ENCODE data around the gene CPNE1. TPM values are rescaled to one million over a fixed set of nuclear protein-coding genes. Genes with fewer than 3 reads are reported as not detected.

CPNE1 gene
- total RNA-seq, 1 experiment from 2014 or later = 333 TPM

- Histone ChIP-seq H3K36me3 (ENCODE audit: control insufficient read depth in 1 of 2, insufficient read depth in 2 of 2, low read length in 2 of 2) (no peaks in the 10 kb centered on the region), H3K9ac (ENCODE audit: low read length) (no peak overlapping the region), H3K4me3 (replicated peaks in 1 of 2; ENCODE audit: low read depth in 1 of 2, low read length in 2 of 2) (no peak overlapping the region), H3K79me2 (ENCODE audit: insufficient read depth, low read length) (no peaks in the 10 kb centered on the region), H3K4me2 (ENCODE audit: low read length) (no peak overlapping the region), H2AFZ (ENCODE audit: low read depth, low read length, poor library complexity, severe bottlenecking) (no peak overlapping the region), H3K27me3 (ENCODE audit: insufficient read depth, low read length) (no peaks in the 10 kb centered on the region), H3K9me2 (ENCODE audit: insufficient read depth) (no peaks in the 10 kb centered on the region), H4K20me1 (ENCODE audit: insufficient read depth) (no peaks in the 10 kb centered on the region), H3K4me1 (ENCODE audit: control insufficient read depth in 1 of 2, insufficient read depth in 2 of 2, low read length in 2 of 2) (peaks cover 0 to 8% of the 10 kb centered on the region in 2 experiments; a peak in 1 of 4 replicates), H3K27ac (ENCODE audit: low read depth, low read length) (no peak overlapping the region), H3K9me3 (ENCODE audit: control insufficient read depth in 1 of 2, insufficient read depth in 1 of 2, low read depth in 1 of 2, low read length in 2 of 2) (no peaks in the 10 kb centered on the region)
- intact Hi-C loops (cut with micrococcal nuclease) = no loop called here
- ChIA-PET CTCF (no interaction called here), POLR2A (no interaction called here), RAD21 (ENCODE audit: low non-redundant PET in 1 of 2, low total read pairs in 2 of 2, uncharacterized antibody in 2 of 2, unreplicated experiment in 2 of 2) (no interaction called here)
- no TSS peak for BruUV-seq (replicated peaks)
- ATAC-seq = peak; percentile 31; the same call in 1 of the 2 replicates
- TF ChIP-seq RAD21 (IDR thresholded peaks at IDR 0.05; ENCODE audit: low read depth) = 0 out of 2 replicates have a peak, but pooled peaks have one; percentile 8
- TF ChIP-seq POLR2A (IDR thresholded peaks at IDR 0.05; ENCODE audit: borderline replicate concordance, extremely low read depth, insufficient read depth, insufficient read length) = no peak
- DNase-seq (ENCODE audit: low read depth, low spot score) = no peak
Observed at GRCh38 chr20:35598899-35599775, 65.6 kb downstream of the CPNE1 start.

GRCh38 chr20:35598476-35598875 is 66.2 kb downstream of the CPNE1 start:
- Histone ChIP-seq H3K9me3 (ENCODE audit: control insufficient read depth in 1 of 2, insufficient read depth in 1 of 2, low read depth in 1 of 2, low read length in 2 of 2) (no peaks in the 10 kb centered on the region), H3K4me2 (ENCODE audit: low read length) (no peak overlapping the region), H2AFZ (ENCODE audit: low read depth, low read length, poor library complexity, severe bottlenecking) (no peak overlapping the region), H3K27ac (ENCODE audit: low read depth, low read length) (no peak overlapping the region), H3K9me2 (ENCODE audit: insufficient read depth) (no peaks in the 10 kb centered on the region), H3K36me3 (ENCODE audit: control insufficient read depth in 1 of 2, insufficient read depth in 2 of 2, low read length in 2 of 2) (no peaks in the 10 kb centered on the region; a peak in 1 of 4 replicates), H3K9ac (ENCODE audit: low read length) (no peak overlapping the region), H4K20me1 (ENCODE audit: insufficient read depth) (no peaks in the 10 kb centered on the region), H3K79me2 (ENCODE audit: insufficient read depth, low read length) (no peaks in the 10 kb centered on the region), H3K4me3 (replicated peaks in 1 of 2; ENCODE audit: low read depth in 1 of 2, low read length in 2 of 2) (no peak overlapping the region), H3K4me1 (ENCODE audit: control insufficient read depth in 1 of 2, insufficient read depth in 2 of 2, low read length in 2 of 2) (peaks cover 0 to 8% of the 10 kb centered on the region in 2 experiments; a peak in 1 of 4 replicates), H3K27me3 (ENCODE audit: insufficient read depth, low read length) (no peaks in the 10 kb centered on the region)
- ChIA-PET POLR2A (no interaction called here), RAD21 (ENCODE audit: low non-redundant PET in 1 of 2, low total read pairs in 2 of 2, uncharacterized antibody in 2 of 2, unreplicated experiment in 2 of 2) (no interaction called here), CTCF (no interaction called here)
- intact Hi-C loops (cut with micrococcal nuclease) = no loop called here
- no peak for ATAC-seq
- no peak for DNase-seq (ENCODE audit: low read depth, low spot score)
- TF ChIP-seq SRF (IDR thresholded peaks at IDR 0.05; ENCODE audit: low read depth) (no peak), CBX3 (IDR thresholded peaks at IDR 0.05; ENCODE audit: low read depth) (no peak)
- BruUV-seq (replicated peaks) = no TSS peak

Data from HCT116 (cell line).